GM18508 (cell line): ENCODE measurements around the gene HIVEP2.
A peak's percentile ranks its signal among the peaks of the same experiment; 100 is the strongest.

Experiments
- ATAC-seq: cut with Tn5 transposase; IDR thresholded peaks from one replicate; pipeline ENCODE4 v1.9.1; 2021; ENCODE audit warnings: moderate number of reproducible peaks; ENCODE audit not compliant: insufficient read depth, unreplicated experiment

HIVEP2 gene

GRCh38 chr6:142800240-142800639 lies 144.7 kb downstream of the HIVEP2 start:
- no peak for ATAC-seq

DNA sequence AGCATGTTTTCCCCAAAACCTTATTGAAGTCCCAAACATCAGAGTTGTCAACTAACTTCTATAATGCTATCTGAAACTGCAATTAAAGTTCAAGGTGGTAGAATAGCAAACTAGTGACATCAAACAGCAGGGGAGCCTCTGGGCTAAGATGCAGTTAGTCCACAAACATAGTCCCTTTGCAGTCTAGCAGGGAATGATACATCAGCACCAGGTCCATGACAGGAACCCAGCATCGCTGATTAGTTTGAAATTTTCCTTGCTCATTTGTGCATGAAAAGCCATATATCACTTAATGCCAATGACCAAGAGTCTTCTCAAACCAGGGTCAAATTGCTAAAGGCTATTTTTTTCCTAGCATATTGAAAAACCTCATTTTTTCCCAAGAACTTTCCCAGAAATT lies 145.3 kb downstream of the HIVEP2 start:
- ATAC-seq = no peak

- no peak for ATAC-seq
Measured at GRCh38 chr6:142797159-142797558, 147.8 kb downstream of the HIVEP2 start.

GRCh38 chr6:142796571-142796970 lies 148.4 kb downstream of the HIVEP2 start:
- no peak for ATAC-seq

- ATAC-seq = no peak
Measured at GRCh38 chr6:142796024-142796423, 149.0 kb downstream of the HIVEP2 start.

GRCh38 chr6:142794424-142794823 lies 150.6 kb downstream of the HIVEP2 start:
- no peak for ATAC-seq

GRCh38 chr6:142790257-142790656 lies 154.7 kb downstream of the HIVEP2 start:
- ATAC-seq = no peak

GRCh38 chr6:142787422-142787821 lies 157.6 kb downstream of the HIVEP2 start:
- no peak for ATAC-seq

- no peak for ATAC-seq
Measured at GRCh38 chr6:142786476-142786875, 158.5 kb downstream of the HIVEP2 start.

GRCh38 chr6:142784344-142784743 lies 160.6 kb downstream of the HIVEP2 start:
- peak; percentile 97 for ATAC-seq

DNA sequence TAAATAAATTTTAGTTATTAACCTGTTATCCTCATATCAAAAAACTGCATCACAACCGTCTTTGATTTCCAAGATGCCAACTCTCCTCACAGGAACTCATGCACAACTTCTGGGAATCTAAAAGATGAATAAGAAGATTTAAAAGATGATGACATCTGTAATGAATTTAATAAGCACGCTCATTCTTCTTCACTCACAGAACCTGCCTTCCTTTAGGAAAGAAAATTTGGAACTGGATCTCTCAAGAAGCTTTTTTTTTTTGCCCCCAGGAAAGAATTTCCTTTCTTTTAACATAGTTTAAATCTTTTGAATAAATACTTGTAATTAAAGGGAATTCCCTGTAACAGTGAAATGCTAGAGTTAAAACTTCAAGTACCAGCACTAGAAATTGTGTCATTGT lies 161.5 kb downstream of the HIVEP2 start:
- ATAC-seq = no peak

- no peak for ATAC-seq
Measured at GRCh38 chr6:142781129-142781528, 163.8 kb downstream of the HIVEP2 start.

- no peak for ATAC-seq
Measured at GRCh38 chr6:142773859-142774648, 170.9 kb downstream of the HIVEP2 start.

DNA sequence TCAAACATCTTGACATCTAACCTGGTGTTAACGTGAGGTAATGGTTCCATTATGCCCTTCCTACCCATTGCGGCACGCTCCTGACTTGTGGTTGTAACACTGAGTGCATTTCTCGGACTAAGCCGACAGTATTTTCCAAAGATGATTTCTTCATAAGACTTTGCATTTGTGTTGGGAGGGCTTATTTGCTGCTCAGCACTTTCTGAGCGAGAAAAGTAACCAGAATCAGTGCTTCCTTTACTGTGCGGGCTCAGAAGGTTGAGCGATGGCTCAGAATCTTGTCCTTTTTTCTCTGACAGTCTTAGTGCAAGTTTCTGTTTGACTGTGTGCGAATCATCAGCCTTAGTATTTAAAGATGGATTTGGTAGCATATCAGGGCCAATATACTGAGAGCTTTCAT lies 171.7 kb downstream of the HIVEP2 start:
- no peak for ATAC-seq

GRCh38 chr6:142771162-142771561 lies 173.8 kb downstream of the HIVEP2 start:
- ATAC-seq = no peak

DNA sequence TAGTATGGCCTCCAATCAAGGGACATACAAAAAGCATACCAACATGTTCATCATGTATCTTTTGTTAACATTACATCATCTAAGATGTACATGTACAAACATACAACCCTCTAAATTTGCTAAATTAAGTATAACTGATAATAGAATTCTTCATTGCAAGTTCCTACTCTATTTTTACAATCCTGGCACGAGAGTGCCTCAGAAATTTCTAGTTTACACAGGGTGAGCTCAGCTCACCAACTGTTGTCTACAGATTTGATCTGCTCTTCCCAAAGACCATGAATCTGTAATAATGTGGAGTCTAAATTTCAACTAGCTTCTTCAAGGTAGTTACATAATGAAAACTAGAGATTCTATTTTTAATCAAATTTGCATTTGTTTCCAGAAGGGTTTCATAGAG lies 179.7 kb downstream of the HIVEP2 start:
- ATAC-seq = no peak

DNA sequence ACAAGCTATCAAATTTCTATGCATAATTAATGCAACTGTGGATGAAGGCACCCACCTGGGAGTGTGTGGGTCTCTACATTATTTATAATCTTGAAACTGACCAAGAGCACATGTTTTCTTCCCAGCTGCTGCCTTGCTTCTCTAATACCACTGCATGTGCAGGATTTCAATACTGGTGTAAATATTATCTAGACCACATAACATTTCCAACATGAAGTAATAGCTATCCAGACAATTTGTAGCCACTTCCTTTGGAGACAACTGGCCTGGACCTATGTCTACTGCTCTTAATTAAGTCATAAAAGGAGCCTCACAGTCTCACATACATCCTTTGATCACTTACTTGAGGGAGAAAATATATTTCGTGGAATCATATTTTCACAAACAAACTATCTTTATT lies 180.7 kb downstream of the HIVEP2 start:
- ATAC-seq = no peak

DNA sequence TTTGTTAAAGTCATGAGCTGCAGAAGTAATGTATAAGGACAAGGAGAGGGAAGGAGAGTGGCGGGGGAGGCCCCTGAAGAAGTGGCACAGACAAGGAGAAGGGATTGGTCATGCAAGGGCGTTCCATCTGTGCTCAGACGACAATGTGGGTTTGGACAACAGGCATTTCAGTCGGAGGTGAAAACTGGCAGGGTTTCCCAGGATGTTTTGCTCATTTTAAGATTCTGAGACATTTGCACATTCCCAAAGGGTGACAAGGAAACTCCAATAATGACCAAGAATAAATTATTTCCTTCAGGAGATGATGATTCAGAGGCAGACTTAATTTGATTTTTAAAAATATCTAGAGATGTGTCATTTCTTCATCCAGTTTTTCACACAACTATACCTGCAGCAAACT lies 181.8 kb downstream of the HIVEP2 start:
- no peak for ATAC-seq

DNA sequence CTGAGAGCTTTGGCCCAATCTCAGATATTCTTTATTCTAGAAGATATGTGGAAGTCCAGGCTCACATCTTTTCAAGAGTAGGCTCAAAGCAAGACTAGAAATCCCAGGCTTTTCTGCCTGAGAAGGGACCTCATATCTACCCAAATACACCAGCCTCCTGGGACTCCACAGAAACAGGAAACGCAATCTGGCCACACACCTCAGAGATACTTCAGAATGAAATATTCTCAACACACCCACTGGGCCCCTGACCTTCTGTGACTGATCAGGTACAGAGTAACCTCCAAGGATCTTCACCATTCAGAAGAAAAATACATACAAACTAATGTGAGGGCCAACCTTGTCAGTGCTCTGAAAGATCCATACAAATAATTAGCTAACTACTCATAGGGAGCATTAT lies 183.2 kb downstream of the HIVEP2 start:
- ATAC-seq = no peak

DNA sequence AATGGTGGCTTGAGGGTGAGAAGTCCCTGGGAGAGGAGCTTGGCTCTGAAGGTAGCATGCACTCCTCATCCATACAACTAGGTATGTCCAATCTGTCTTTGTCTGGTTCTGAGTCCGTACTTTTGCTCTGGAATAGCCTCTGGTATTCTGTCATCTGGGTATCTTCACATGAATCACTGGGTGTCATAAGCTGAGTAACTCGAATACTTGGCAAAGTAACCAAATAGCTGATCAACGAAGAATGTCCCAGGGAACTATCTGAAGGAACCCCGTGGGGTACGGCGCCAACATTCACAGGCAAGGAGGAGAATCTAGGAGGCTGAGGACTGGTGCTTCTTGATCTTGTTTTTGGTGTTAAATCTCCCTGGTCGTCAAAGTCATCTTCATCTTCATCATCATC lies 184.8 kb downstream of the HIVEP2 start:
- ATAC-seq = no peak

GRCh38 chr6:142758629-142759025 lies 186.3 kb downstream of the HIVEP2 start:
- no peak for ATAC-seq

GRCh38 chr6:142757852-142758628 lies 186.9 kb downstream of the HIVEP2 start:
- ATAC-seq = no peak
